A673 (cell line): ENCODE results near the gene MYCL. TPM values are rescaled to one million over a fixed set of nuclear protein-coding genes. Genes with fewer than 3 reads are reported as not detected.

Experiments used
- BruUV-seq: library from RNA; stranded (reverse); fragments of 400-500 nt; replicated peaks from 2 replicates; lab custom pipeline; 2021; lab: Mats Ljungman, UMichigan
- CTCF ChIA-PET: fragments of 300-600 bp; sonication (Branson Sonifier 250); formaldehyde crosslinking; loops from one replicate; lab custom pipeline; 2022; ENCODE audit warnings: antibody characterized with exemption; lab: Charles Lee
- POLR2A ChIA-PET: fragments of 300-600 bp; sonication (Branson Sonifier 250); formaldehyde crosslinking; loops from one replicate; lab custom pipeline; 2022; ENCODE audit warnings: antibody characterized with exemption; ENCODE audit not compliant: low non-redundant PET; lab: Charles Lee
- DNase-seq: peaks from one replicate; pipeline ENCODE4 v3.0.0-alpha.2; 2015; ENCODE audit warnings: low spot score
- H3K27ac ChIP-seq: fragments of 200-600 bp; sonication (generic); 2 replicates; pipeline ENCODE4 v1.5.1; 2016; ENCODE audit warnings: mixed run types, low read depth, mild to moderate bottlenecking, mixed read lengths, antibody characterized with exemption, low read length; ENCODE audit not compliant: poor library complexity, severe bottlenecking
- H3K27me3 ChIP-seq: fragments of 200-600 bp; sonication (generic); replicated peaks from 2 replicates; pipeline ENCODE4 v1.6.1; 2017; ENCODE audit warnings: mixed run types, low read depth, mild to moderate bottlenecking, mixed read lengths, antibody characterized with exemption, low read length; ENCODE audit not compliant: insufficient read depth, poor library complexity
- H3K36me3 ChIP-seq: fragments of 200-600 bp; sonication (generic); 2 replicates; pipeline ENCODE4 v1.6.1; 2016; ENCODE audit warnings: mixed run types, mild to moderate bottlenecking, mixed read lengths, antibody characterized with exemption, low read length; ENCODE audit not compliant: insufficient read depth, poor library complexity, severe bottlenecking
- H3K4me1 ChIP-seq: fragments of 200-600 bp; sonication (generic); 2 replicates; pipeline ENCODE4 v1.6.1; 2017; ENCODE audit warnings: mixed run types, mild to moderate bottlenecking, mixed read lengths, antibody characterized with exemption, low read length; ENCODE audit not compliant: insufficient read depth, poor library complexity, severe bottlenecking
- H3K4me3 ChIP-seq: fragments of 200-600 bp; sonication (generic); 2 replicates; pipeline ENCODE4 v1.5.1; 2016; ENCODE audit warnings: low read depth, mixed run types, mild to moderate bottlenecking, mixed read lengths, low read length; ENCODE audit not compliant: poor library complexity, severe bottlenecking
- H3K9me3 ChIP-seq: fragments of 200-600 bp; sonication (generic); 2 replicates; pipeline ENCODE4 v1.6.1; 2016; ENCODE audit warnings: mixed run types, low read depth, mild to moderate bottlenecking, mixed read lengths, antibody characterized with exemption, low read length; ENCODE audit not compliant: poor library complexity, severe bottlenecking
- CTCF ChIP-seq: fragments of 300-800, 200-600 bp; sonication (generic); conservative IDR thresholded peaks from 2 replicates; pipeline ENCODE4 v1.5.1; 2017; ENCODE audit warnings: low read depth, mild to moderate bottlenecking, antibody characterized with exemption, low read length, moderate library complexity, mixed read lengths
- EZH2 ChIP-seq: fragments of 200-600 bp; sonication (generic); IDR thresholded peaks from 2 replicates; pipeline ENCODE4 v1.6.1; 2017; ENCODE audit warnings: borderline replicate concordance, low read depth, mild to moderate bottlenecking, mixed read lengths, antibody characterized with exemption, low read length; ENCODE audit not compliant: poor library complexity, severe bottlenecking
- intact Hi-C: fragments of 100-400 bp; cut with micrococcal nuclease; formaldehyde crosslinking; loops from one replicate; pipeline ENCODE4 v1.10.0; 2022; ENCODE audit not compliant: unreplicated experiment
- total RNA-seq: library from RNA; stranded (reverse); gene quantifications from 2 replicates; pipeline ENCODE4 v1.2.3, GENCODE V29; 2021

MYCL gene
- total RNA-seq, 1 experiment from 2014 or later = 0.58 TPM

GRCh38 chr1:39902460-39902807 is 717 bp upstream of the MYCL start:
- Histone ChIP-seq H3K9me3 (no peaks in the 10 kb centered on the region), H3K36me3 (no peaks in the 10 kb centered on the region), H3K27me3 (peaks cover 7% of the 10 kb centered on the region), H3K27ac (no peak overlapping the region), H3K4me1 (peaks cover 4% of the 10 kb centered on the region), H3K4me3 (peak overlapping the region; percentile 73)
- intact Hi-C loops = no loop called here
- POLR2A ChIA-PET = interaction anchor here (0.7 kb wide), 1 partner anchor 8 kb away, joined by 3 read pairs; no protein-coding TSS in a partner anchor
- BruUV-seq = no TSS peak
- CTCF ChIA-PET = interaction anchor here (0.8 to 0.9 kb wide), 2 partner anchors 17 to 130 kb away, joined by 3 to 4 read pairs; no protein-coding TSS in a partner anchor
- no peak for DNase-seq
- TF ChIP-seq EZH2 = no peak
- no peak for TF ChIP-seq CTCF

- DNase-seq = no peak
- Histone ChIP-seq H3K27ac (no peak overlapping the region), H3K36me3 (no peaks in the 10 kb centered on the region), H3K4me3 (peak overlapping the region; percentile 73), H3K4me1 (peaks cover 4% of the 10 kb centered on the region), H3K9me3 (no peaks in the 10 kb centered on the region), H3K27me3 (peaks cover 7% of the 10 kb centered on the region)
- TF ChIP-seq EZH2 (no peak), CTCF (no peak)
- intact Hi-C loops = no loop called here
- POLR2A ChIA-PET = no interaction called here
- CTCF ChIA-PET = interaction anchor here (0.5 to 0.7 kb wide), 2 partner anchors 54 to 79 kb away, joined by 3 to 4 read pairs; no protein-coding TSS in a partner anchor
- no TSS peak for BruUV-seq
Measured at GRCh38 chr1:39901464-39901713, 328 bp downstream of the MYCL start.

- H3K4me1 ChIP-seq = peaks cover 4% of the 10 kb centered on the region
- H3K36me3 ChIP-seq = no peaks in the 10 kb centered on the region
- BruUV-seq = no TSS peak
- no peak overlapping the region for H3K27ac ChIP-seq
- intact Hi-C loops = no loop called here
- CTCF ChIA-PET = no interaction called here
- no peak for DNase-seq
- TF ChIP-seq CTCF (no peak), EZH2 (no peak)
- H3K9me3 ChIP-seq = no peaks in the 10 kb centered on the region
- POLR2A ChIA-PET = no interaction called here
- peak overlapping the region; percentile 73 for H3K4me3 ChIP-seq
- H3K27me3 ChIP-seq = peaks cover 7% of the 10 kb centered on the region
Measured at GRCh38 chr1:39900662-39901463, 854 bp downstream of the MYCL start.
